ENCODE measurements around the gene SKP1.

DNA sequence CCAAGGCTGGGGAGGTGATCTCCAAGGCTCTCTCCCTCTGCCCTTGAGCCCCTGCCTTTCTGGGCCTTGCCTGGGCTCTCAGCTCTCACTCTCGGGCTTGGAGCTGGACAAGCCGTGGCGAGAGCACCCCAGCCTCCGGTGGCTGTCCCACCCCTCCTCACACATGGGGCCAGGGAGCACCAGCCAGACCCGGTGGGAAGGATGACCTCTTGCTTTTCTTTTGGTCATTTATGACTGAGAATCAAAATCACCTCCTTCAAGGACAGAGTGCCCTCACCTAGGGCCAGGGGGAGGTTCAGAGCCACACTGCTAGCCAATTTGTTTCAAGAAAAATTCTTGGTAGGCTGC is 48.1 kb downstream of the SKP1 start:
- no peak for TF ChIP-seq POLR2A (IDR thresholded peaks at IDR 0.05)
- TF ChIP-seq, protein P1, sequence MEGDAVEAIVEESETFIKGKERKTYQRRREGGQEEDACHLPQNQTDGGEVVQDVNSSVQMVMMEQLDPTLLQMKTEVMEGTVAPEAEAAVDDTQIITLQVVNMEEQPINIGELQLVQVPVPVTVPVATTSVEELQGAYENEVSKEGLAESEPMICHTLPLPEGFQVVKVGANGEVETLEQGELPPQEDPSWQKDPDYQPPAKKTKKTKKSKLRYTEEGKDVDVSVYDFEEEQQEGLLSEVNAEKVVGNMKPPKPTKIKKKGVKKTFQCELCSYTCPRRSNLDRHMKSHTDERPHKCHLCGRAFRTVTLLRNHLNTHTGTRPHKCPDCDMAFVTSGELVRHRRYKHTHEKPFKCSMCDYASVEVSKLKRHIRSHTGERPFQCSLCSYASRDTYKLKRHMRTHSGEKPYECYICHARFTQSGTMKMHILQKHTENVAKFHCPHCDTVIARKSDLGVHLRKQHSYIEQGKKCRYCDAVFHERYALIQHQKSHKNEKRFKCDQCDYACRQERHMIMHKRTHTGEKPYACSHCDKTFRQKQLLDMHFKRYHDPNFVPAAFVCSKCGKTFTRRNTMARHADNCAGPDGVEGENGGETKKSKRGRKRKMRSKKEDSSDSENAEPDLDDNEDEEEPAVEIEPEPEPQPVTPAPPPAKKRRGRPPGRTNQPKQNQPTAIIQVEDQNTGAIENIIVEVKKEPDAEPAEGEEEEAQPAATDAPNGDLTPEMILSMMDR (IDR thresholded peaks at IDR 0.05): no peak
